ENCODE measurements around the gene COX6A2.

Gene COX6A2

DNA sequence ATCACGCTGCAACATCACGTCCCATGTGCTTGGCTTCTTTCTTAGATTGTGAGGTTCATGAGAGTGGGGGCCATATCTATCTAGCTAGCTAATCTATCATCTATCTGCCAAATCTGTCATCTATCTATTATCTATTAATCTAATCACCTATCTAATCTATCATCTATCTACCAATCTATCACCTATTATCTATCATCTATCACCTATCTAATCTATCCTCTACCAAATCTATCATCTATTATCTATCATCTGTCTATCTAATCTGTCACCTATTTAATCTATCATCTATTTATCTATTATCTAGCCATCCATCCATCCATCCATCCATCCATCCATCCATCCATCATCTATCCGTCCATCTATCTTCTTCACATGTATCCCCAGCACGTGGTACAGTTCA is 14.2 kb downstream of the COX6A2 start:
- no peak for TF ChIP-seq CTCF (IDR thresholded peaks at IDR 0.05; ENCODE audit: low read depth, low read length, missing control alignments)
- DNase-seq (ENCODE audit: extremely low read depth, low read depth): no peak
- H3K4me3 ChIP-seq (replicated peaks; ENCODE audit: low read depth, low read length): no peak overlapping the region

DNA sequence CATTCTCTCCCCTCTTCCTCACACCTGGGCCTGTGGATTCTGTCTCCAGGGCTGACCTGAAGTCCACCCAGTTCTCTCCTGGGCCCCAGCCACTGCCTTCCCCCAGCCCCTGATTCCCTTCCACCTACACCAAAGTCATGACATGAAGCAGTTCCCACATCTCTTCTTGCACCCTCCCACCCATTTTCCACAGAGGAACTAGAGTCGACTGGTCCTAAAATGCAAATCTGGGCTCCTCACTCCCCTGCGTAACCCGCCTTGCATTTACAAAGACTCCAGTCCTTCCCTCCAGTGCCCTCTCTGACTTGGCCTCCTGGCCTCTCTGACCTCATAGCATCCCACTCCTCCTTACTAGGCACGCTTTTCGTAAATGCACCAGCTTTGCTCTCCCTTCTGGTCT is 14.8 kb downstream of the COX6A2 start:
- no peak for TF ChIP-seq CTCF (IDR thresholded peaks at IDR 0.05; ENCODE audit: low read depth, low read length, missing control alignments)
- no peak for DNase-seq (ENCODE audit: extremely low read depth, low read depth)
- no peak overlapping the region for H3K4me3 ChIP-seq (replicated peaks; ENCODE audit: low read depth, low read length)

DNA sequence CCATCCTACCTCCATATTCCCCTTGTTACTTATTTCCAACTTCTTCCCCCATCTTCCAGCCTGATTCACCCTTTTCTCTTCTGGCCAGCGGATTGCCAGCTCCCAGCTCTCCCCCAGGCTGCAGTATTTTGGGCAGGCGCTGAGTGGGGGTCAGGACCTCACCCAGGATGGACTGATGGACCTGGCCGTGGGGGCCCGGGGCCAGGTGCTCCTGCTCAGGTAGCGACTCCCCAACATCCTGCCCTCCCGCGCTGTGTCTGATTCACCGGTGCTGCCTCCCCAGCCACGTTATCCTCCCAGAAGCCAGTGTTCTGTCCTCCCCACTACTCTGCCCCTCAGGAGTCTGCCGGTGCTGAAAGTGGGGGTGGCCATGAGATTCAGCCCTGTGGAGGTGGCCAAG is 15.4 kb downstream of the COX6A2 start:
- no peak for TF ChIP-seq CTCF (IDR thresholded peaks at IDR 0.05; ENCODE audit: low read depth, low read length, missing control alignments)
- H3K4me3 ChIP-seq (replicated peaks; ENCODE audit: low read depth, low read length): no peak overlapping the region
- DNase-seq (ENCODE audit: extremely low read depth, low read depth): no peak

GRCh38 chr16:31411024-31411844 is 16.9 kb downstream of the COX6A2 start:
- H3K4me3 ChIP-seq (replicated peaks; ENCODE audit: low read depth, low read length): no peak overlapping the region
- no peak for DNase-seq (ENCODE audit: extremely low read depth, low read depth)
- no peak for TF ChIP-seq CTCF (IDR thresholded peaks at IDR 0.05; ENCODE audit: low read depth, low read length, missing control alignments)

DNA sequence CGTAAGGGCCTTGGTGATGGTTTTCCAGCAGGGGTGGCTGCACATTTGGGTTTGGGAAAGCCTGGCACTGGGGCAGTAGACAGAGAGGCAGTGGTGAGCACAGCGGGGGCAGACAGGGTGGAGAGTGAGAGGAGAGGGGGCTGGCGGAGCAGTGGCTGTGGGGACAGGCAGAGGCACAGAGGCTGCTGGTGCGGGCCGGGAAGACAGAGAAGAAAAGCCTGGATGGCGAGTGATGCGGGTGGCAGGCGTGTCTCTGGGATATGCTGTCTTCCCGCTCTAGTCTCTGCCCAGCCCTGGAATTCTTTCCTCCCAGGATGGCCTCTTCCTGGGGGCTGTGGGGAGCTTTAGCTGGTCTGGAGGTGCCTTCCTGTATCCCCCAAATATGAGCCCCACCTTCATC is 18.1 kb downstream of the COX6A2 start:
- DNase-seq (ENCODE audit: extremely low read depth, low read depth): no peak
- no peak for TF ChIP-seq CTCF (IDR thresholded peaks at IDR 0.05; ENCODE audit: low read depth, low read length, missing control alignments)
- no peak overlapping the region for H3K4me3 ChIP-seq (replicated peaks; ENCODE audit: low read depth, low read length)

DNA sequence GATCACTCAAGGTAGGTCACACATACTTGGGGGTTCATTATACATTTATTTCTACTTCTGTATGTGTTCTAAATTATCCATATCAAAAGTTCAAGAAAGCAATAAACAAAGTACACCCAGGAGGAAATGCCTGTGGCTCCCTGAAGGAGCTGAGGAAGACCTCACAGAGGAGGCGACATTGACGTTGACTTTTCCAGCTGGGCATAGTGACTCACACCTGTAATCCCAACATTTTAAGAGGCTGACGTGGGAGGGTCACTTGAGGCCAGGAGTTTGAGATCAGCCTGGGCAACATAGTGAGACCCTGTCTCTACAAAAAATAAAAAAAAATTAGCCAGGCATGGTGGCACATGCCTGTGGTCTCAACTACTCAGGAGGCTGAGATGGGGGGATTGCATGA is 18.7 kb downstream of the COX6A2 start:
- DNase-seq (ENCODE audit: extremely low read depth, low read depth): peak; percentile 24
- no peak for TF ChIP-seq CTCF (IDR thresholded peaks at IDR 0.05; ENCODE audit: low read depth, low read length, missing control alignments)
- H3K4me3 ChIP-seq (replicated peaks; ENCODE audit: low read depth, low read length): no peak overlapping the region

DNA sequence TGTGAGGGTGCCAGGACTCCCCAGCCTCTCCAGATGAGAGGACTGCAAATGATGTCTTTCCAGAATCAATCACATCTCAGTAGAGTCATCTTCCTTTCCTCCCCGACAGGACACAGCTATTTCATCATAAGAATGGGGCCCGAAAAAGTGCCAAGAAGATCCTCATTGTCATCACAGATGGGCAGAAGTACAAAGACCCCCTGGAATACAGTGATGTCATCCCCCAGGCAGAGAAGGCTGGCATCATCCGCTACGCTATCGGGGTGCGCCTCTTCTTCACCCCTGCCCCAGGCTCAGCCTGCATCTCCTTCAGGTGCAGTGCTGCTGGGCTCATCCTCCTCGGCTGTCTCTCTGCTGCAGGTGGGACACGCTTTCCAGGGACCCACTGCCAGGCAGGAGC is 20.8 kb downstream of the COX6A2 start:
- H3K4me3 ChIP-seq (replicated peaks; ENCODE audit: low read depth, low read length): no peak overlapping the region
- TF ChIP-seq CTCF (IDR thresholded peaks at IDR 0.05; ENCODE audit: low read depth, low read length, missing control alignments): no peak
- no peak for DNase-seq (ENCODE audit: extremely low read depth, low read depth)
